ENCODE results near the gene MBD4.
A peak's percentile ranks its signal among the peaks of the same experiment; 100 is the strongest.

The MBD4 gene

DNA sequence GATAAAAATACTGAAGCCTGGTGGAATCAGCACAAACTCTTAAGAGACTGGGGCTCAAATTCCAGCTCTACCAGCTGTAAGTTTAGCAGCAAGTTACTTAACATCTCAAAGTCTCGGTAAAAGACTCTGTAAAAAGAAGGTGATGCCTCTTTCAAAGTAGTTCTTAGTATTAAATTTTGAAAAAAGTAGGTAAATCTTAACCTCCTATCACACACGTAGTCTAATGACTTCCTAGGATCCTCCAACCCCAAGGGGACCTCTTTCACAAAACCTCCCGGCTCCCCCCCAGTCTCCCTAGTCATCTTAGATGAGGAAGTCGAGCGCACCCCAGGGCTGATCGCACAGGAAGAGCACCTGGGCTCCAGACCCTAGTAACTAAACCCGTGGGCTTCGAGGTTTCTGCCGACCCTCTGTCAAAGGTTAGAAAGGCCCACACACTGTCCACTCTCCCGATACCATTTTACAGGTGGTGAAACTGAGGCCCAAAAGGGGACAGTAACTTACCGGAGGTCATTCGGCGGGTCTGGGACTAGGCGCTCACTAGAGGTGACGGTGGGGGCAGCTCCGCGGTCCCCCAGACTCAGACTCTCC, 427 bp downstream of the MBD4 start:
- TF ChIP-seq, protein P1, sequence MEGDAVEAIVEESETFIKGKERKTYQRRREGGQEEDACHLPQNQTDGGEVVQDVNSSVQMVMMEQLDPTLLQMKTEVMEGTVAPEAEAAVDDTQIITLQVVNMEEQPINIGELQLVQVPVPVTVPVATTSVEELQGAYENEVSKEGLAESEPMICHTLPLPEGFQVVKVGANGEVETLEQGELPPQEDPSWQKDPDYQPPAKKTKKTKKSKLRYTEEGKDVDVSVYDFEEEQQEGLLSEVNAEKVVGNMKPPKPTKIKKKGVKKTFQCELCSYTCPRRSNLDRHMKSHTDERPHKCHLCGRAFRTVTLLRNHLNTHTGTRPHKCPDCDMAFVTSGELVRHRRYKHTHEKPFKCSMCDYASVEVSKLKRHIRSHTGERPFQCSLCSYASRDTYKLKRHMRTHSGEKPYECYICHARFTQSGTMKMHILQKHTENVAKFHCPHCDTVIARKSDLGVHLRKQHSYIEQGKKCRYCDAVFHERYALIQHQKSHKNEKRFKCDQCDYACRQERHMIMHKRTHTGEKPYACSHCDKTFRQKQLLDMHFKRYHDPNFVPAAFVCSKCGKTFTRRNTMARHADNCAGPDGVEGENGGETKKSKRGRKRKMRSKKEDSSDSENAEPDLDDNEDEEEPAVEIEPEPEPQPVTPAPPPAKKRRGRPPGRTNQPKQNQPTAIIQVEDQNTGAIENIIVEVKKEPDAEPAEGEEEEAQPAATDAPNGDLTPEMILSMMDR (IDR thresholded peaks at IDR 0.05; ENCODE audit: extremely low read depth, missing control alignments), result no peak
- peak; percentile 41 for DNase-seq (ENCODE audit: low spot score)

DNA sequence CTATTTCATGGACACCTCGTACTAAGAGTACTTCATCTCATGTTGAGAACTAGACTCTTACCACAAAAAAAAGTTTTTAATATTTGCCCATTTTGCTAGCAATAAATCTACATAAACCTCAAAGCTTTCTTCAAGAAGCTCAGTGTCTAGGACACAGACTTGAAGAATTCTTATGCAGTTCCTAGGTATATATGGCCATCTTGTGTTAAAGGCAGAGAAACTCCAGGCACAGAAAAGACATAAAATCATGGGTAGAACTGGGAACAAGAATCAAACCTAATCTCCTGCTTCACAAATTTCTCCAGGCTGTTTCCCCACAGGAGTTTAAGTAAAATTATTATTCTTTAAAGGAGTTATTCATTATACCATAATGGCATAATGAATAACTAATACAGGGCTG, 4.4 kb downstream of the MBD4 start:
- no peak for DNase-seq (ENCODE audit: low spot score)
- TF ChIP-seq, protein P1 (IDR thresholded peaks at IDR 0.05; ENCODE audit: extremely low read depth, missing control alignments), result no peak

DNA sequence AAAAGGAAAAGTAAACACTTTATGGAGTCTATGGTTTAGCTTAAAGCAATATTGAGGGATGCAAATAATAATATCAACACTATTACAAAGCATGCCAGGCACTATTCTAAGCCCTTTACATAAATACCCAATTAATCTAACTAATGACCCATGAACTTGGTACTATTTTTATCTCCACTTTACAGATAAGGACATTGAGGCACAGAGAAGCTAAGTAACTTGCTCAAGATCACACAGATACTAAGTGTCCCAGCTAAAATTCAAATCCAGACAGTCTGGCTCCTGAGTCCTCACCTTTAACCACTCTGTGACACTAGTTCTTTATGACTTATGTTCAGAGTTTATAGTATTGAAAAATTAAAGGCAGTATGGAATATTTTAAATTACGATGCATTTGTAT, 5.6 kb downstream of the MBD4 start:
- TF ChIP-seq, protein P1 (IDR thresholded peaks at IDR 0.05; ENCODE audit: extremely low read depth, missing control alignments), result no peak
- no peak for DNase-seq (ENCODE audit: low spot score)

DNA sequence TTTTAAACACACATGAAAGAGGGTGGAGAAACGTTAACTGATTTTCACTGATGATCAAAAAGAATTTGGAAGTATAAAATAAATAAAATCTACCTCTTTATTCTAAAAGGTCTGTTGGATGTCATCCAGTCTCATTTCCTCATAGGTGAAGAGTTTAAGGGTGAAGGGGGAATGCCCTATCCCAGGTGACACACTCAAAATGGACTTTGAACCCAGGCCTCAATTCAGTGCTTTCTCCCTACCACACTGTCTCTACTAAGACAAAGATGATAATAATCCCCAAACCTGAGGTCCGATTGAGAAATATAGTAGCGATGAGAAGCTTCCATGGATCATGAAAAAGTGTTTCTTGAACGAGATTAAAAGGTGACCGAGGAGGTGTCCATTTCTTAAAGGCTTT, 6.2 kb downstream of the MBD4 start:
- no peak for DNase-seq (ENCODE audit: low spot score)
- TF ChIP-seq, protein P1 (IDR thresholded peaks at IDR 0.05; ENCODE audit: extremely low read depth, missing control alignments), result no peak

DNA sequence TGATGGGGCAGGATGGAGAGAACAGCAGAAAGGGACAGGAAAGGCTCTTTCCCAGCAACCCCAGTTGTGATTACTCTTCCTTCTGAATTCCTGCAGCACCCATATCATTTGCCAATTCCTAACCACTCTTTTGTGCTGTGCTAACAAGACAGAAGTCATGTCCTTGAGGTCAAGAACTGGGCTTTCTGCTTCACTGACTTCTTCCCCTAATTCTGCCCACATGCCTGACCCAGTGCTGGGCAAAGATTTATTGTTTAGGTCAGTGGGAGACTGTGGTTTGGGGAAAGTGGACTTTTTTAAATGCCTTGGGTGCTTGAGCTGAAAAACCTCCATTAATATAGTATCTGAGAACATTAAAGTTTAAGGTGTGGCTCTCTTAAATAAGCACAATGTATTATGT, 7.1 kb downstream of the MBD4 start:
- TF ChIP-seq, protein P1 (IDR thresholded peaks at IDR 0.05; ENCODE audit: extremely low read depth, missing control alignments), result no peak
- no peak for DNase-seq (ENCODE audit: low spot score)

DNA sequence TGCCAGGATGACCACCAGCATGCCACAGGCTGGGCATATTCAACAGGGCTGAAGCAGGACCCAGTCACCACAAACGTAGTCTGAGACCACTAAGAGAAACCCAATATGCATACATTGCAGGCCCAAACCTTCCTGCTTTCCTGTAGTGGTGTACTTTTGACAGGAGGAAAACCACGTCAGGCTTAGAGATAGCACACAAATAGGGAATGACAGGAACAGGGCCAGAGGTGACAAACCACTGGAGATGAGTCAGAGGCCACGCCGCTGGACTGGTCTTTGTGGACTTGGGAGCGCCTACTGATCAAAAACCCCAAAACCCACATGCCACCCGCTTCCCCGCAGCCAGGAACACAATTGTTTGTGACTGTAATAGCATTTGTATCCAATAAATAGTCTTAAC, 7.7 kb downstream of the MBD4 start:
- TF ChIP-seq, protein P1 (IDR thresholded peaks at IDR 0.05; ENCODE audit: extremely low read depth, missing control alignments), result no peak
- no peak for DNase-seq (ENCODE audit: low spot score)

DNA sequence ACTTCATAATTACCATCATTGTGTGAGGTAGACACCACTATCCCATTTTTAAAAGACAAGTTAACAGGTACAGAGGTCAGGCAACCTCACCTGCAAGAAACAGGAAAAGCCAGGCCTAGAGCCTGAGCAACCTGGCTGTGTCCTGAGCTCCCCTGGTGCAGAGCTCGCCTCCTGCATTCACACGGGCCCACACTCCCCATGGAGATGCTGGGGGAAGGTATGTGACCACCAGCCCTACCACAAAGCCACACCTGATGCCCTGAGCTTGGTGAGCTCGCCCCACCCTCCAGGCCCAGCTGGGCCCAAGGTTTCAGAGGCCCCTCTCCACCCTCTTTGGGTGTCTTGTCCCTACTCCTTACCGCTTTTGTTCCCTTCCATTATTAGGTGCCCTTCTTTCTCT, 10.1 kb downstream of the MBD4 start:
- TF ChIP-seq, protein P1 (IDR thresholded peaks at IDR 0.05; ENCODE audit: extremely low read depth, missing control alignments), result no peak
- DNase-seq (ENCODE audit: low spot score), result no peak

Data from GM20000 (cell line).